ENCODE data around the gene NOC3L.
"Not testable (repeated sequence)": the region's sequence is repeated elsewhere in the genome, so short reads cannot be mapped to it uniquely, and the experiment has no call there.

Gene NOC3L

GRCh38 chr10:94363251-94363565, 469 bp upstream of the NOC3L start:
- DNase-seq (ENCODE audit: extremely low spot score, insufficient read length, low read depth) (no peak), FAIRE-seq (no peak)

GRCh38 chr10:94361171-94361794, 1.5 kb downstream of the NOC3L start:
- FAIRE-seq (peak; percentile 51), DNase-seq (ENCODE audit: extremely low spot score, insufficient read length, low read depth) (no peak)

GRCh38 chr10:94358480-94358879, 4.3 kb downstream of the NOC3L start:
- DNase-seq (ENCODE audit: extremely low spot score, insufficient read length, low read depth) (no peak), FAIRE-seq (no peak)

GRCh38 chr10:94357193-94357592, 5.5 kb downstream of the NOC3L start:
- FAIRE-seq, result no peak

GRCh38 chr10:94355841-94356240, 6.9 kb downstream of the NOC3L start:
- no peak for FAIRE-seq
- no peak for DNase-seq (ENCODE audit: extremely low spot score, insufficient read length, low read depth)

More at GRCh38 chr10:94357193-94357592, 5.5 kb downstream of the NOC3L start:
- no peak for DNase-seq (ENCODE audit: extremely low spot score, insufficient read length, low read depth)

GRCh38 chr10:94353336-94353735, 9.4 kb downstream of the NOC3L start:
- no peak for DNase-seq (ENCODE audit: extremely low spot score, insufficient read length, low read depth)
- no peak for FAIRE-seq

GRCh38 chr10:94351089-94351488, 11.7 kb downstream of the NOC3L start:
- DNase-seq (ENCODE audit: extremely low spot score, insufficient read length, low read depth) (no peak), FAIRE-seq (no peak)

- not testable (repeated sequence) for DNase-seq (ENCODE audit: extremely low spot score, insufficient read length, low read depth); FAIRE-seq
Observed at GRCh38 chr10:94350500-94350899, 12.2 kb downstream of the NOC3L start.

GRCh38 chr10:94349327-94349726, 13.4 kb downstream of the NOC3L start:
- DNase-seq (ENCODE audit: extremely low spot score, insufficient read length, low read depth) (no peak), FAIRE-seq (no peak)

GRCh38 chr10:94344522-94345122, 18.1 kb downstream of the NOC3L start:
- DNase-seq (ENCODE audit: extremely low spot score, insufficient read length, low read depth), result peak; percentile 3
- peak; percentile 91 for FAIRE-seq

- DNase-seq (ENCODE audit: extremely low spot score, insufficient read length, low read depth) (no peak), FAIRE-seq (no peak)
Observed at GRCh38 chr10:94343151-94343550, 19.6 kb downstream of the NOC3L start.

GRCh38 chr10:94334857-94335256, 27.9 kb downstream of the NOC3L start:
- no peak for DNase-seq (ENCODE audit: extremely low spot score, insufficient read length, low read depth)
- no peak for FAIRE-seq

GRCh38 chr10:94333051-94333450, 29.7 kb downstream of the NOC3L start:
- FAIRE-seq (no peak), DNase-seq (ENCODE audit: extremely low spot score, insufficient read length, low read depth) (no peak)

GRCh38 chr10:94328613-94329012, 34.1 kb downstream of the NOC3L start:
- no peak for FAIRE-seq
- DNase-seq (ENCODE audit: extremely low spot score, insufficient read length, low read depth), result no peak

GRCh38 chr10:94327649-94328048, 35.1 kb downstream of the NOC3L start:
- DNase-seq (ENCODE audit: extremely low spot score, insufficient read length, low read depth) (no peak), FAIRE-seq (no peak)

GRCh38 chr10:94324609-94325233, 38.0 kb downstream of the NOC3L start:
- no peak for FAIRE-seq
- no peak for DNase-seq (ENCODE audit: extremely low spot score, insufficient read length, low read depth)

- FAIRE-seq, result peak; percentile 72
Observed at GRCh38 chr10:94320285-94320914, 42.3 kb downstream of the NOC3L start.

GRCh38 chr10:94316560-94316959, 46.2 kb downstream of the NOC3L start:
- no peak for DNase-seq (ENCODE audit: extremely low spot score, insufficient read length, low read depth)
- FAIRE-seq, result no peak

More at GRCh38 chr10:94320285-94320914, 42.3 kb downstream of the NOC3L start:
- peak; percentile 11 for DNase-seq (ENCODE audit: extremely low spot score, insufficient read length, low read depth)

- no peak for FAIRE-seq
- no peak for DNase-seq (ENCODE audit: extremely low spot score, insufficient read length, low read depth)
Observed at GRCh38 chr10:94315975-94316464, 46.7 kb downstream of the NOC3L start.

- DNase-seq (ENCODE audit: extremely low spot score, insufficient read length, low read depth) (no peak), FAIRE-seq (no peak)
Observed at GRCh38 chr10:94315024-94315451, 47.7 kb downstream of the NOC3L start.

- FAIRE-seq, result no peak
- no peak for DNase-seq (ENCODE audit: extremely low spot score, insufficient read length, low read depth)
Observed at GRCh38 chr10:94310369-94310768, 52.4 kb downstream of the NOC3L start.

Measured in GM18507 (cell line).